ENCODE measurements around the gene SPSB1. TPM values are rescaled to one million over a fixed set of nuclear protein-coding genes. Genes with fewer than 3 reads are reported as not detected.

The SPSB1 gene
- polyA plus RNA-seq, 6 donors from 2014 or later = 0.61 to 2.2 (median 1.2) TPM; not detected in 1

- H3K4me3 Mint-ChIP-seq = peak overlapping the region in 2 of 8 donors; percentile 19 to 72
- DNase-seq (no peak), ATAC-seq (ENCODE audit: low read depth in 2 of 2) (no peak)
- peaks cover 0 to 4% (median 0%) of the 10 kb centered on the region in 3 donors for H3K27me3 Mint-ChIP-seq
- peaks cover 0 to 4% (median 0%) of the 10 kb centered on the region in 7 donors for H3K9me3 Mint-ChIP-seq
- H3K36me3 Mint-ChIP-seq = no peaks in the 10 kb centered on the region
- peaks cover 25 to 77% (median 39%) of the 10 kb centered on the region in 3 donors for H3K4me1 Mint-ChIP-seq
- H3K27ac Mint-ChIP-seq = no peak overlapping the region
These were observed 126.2 kb downstream of the SPSB1 start for GRCh38 chr1:9418851-9419250.

Other genes starting within 250 kb of the SPSB1 start
- 10 to 100 TPM in 5 of 6 donors, 1 to 10 TPM in 1; 7.5 to 24.8 (median 21.2) TPM for gene SLC2A5, start 223.3 kb upstream of the SPSB1 start, polyA plus RNA-seq (ENCODE audit: low read depth in 6 of 6)
- 10 to 100 TPM in 1 of 6 donors, 1 to 10 TPM in 2, under 1 TPM in 3; 0.31 to 10.3 (median 0.99) TPM for gene GPR157, start 163.8 kb upstream of the SPSB1 start, polyA plus RNA-seq (ENCODE audit: low read depth in 6 of 6)
- 10 to 100 TPM in 5 of 6 donors, 1 to 10 TPM in 1; 6.5 to 16.6 (median 13.6) TPM for gene H6PD, start 58.1 kb upstream of the SPSB1 start, polyA plus RNA-seq (ENCODE audit: low read depth in 6 of 6)
- gene SLC25A33, start 246.6 kb downstream of the SPSB1 start, polyA plus RNA-seq (ENCODE audit: low read depth in 6 of 6) = 1 to 10 TPM; 6.3 to 8.7 (median 8.1) TPM